HG03280 (cell line): ENCODE measurements around the gene KREMEN2.

ENCODE experiments used
- ATAC-seq: cut with Tn5 transposase; IDR thresholded peaks from one replicate; pipeline ENCODE4 v1.9.1; 2021; ENCODE audit warnings: mild to moderate bottlenecking, moderate library complexity; ENCODE audit not compliant: unreplicated experiment

The KREMEN2 gene

DNA sequence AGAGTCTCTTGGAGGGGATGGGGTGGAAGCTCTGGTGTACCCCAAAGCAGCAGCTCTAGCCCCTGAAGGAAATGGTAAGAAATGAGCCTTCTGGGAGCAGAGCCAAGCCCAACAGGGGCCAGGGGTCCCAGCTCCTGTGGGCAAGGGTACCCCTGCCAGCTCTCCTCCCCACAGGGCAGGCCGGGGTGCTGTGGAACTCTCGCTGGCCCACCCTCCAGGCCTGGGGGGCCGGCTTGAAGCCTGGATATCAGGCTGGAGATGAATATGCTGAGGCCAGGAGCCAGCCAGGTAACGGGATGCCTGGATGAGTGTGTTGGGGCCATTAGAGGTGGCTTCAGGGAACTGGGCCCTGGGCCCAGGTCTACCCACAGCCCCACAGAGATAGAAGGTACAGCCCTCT is 36.5 kb downstream of the KREMEN2 start:
- no peak for ATAC-seq

- no peak for ATAC-seq
Observed at GRCh38 chr16:3001316-3001715, 37.2 kb downstream of the KREMEN2 start.

DNA sequence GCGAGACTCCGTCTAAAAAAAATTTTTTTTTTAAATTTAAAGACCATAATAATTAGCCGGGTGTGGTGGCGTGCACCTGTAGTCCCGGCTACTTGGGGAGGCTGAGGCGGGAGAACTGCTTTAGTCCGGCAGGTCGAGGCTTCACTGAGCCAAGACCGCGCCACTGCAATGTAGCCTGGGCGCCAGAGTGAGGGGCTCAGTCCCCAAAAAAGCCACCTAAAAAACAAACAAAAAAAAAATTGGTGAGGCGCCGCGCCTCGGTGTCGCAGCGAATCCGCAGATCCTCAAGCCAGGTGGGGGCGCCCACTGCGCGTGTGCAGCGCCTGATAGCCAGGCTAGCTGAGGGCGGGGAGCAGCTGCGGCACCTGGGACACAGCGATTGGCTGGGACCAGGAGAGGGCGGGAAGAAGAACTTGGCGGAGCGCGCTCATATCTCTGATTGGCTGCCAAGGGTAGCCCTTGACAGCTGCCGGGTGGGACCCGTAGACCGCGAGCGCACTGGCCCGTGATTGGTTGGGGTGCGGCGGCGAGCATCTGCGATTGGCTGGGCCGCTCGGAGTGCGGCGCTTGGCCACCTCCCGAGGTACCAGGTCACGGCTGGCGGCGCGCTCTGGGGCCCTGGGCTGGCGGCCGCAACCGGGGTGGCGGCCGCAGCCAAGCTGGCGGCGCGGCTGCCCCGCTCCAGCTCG is 39.7 kb downstream of the KREMEN2 start:
- peak; percentile 97 for ATAC-seq

GRCh38 chr16:3004319-3004718 is 40.2 kb downstream of the KREMEN2 start:
- ATAC-seq, result peak; percentile 16

- ATAC-seq, result no peak
Observed at GRCh38 chr16:3004781-3005284, 40.8 kb downstream of the KREMEN2 start.

DNA sequence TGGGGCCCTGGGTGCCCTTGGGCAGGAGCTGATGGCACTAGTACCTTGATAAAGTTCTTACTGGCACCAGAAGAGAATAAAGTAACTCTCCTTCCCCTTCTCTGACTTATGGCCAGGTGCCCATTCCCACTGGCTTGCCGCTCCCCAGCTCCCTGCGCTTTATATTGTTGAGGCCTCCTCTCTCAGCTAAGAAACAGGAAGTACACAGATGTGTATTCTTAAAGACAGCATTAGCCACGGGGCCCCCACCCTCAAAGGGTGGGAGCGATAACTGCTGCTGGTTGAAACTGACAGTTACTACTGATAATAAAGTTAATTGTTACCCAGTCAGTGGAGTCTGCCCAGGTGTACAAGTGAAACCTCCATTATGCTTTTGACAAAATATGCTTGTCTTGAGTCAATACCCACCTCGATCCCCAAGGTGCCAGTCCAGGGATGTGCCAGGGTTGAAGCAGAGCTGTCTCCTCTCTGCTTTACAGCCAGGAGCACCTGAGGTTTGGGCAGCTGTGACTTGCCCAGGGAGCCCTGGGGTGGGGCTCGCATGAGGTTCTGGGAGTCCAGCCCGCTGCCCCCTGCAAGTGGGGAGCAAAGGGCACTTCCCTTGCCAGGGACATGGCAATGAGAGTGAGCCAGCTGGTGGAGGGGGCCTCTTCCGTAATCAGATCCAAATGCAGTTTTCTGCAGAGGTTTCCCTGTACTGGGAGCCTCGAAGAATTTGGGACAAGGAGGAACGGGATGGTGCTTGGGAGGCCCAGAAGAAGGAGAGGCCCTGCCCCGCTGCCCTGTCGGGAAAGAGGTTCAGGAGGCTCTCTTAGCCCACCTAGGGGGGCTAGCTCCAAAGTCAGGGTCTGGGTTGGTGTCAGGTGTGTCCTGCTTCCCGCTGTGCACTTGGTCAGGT is 43.2 kb downstream of the KREMEN2 start:
- ATAC-seq, result no peak

GRCh38 chr16:3007957-3008689 is 44.0 kb downstream of the KREMEN2 start:
- ATAC-seq, result no peak

- no peak for ATAC-seq
Observed at GRCh38 chr16:3008690-3009037, 44.6 kb downstream of the KREMEN2 start.

DNA sequence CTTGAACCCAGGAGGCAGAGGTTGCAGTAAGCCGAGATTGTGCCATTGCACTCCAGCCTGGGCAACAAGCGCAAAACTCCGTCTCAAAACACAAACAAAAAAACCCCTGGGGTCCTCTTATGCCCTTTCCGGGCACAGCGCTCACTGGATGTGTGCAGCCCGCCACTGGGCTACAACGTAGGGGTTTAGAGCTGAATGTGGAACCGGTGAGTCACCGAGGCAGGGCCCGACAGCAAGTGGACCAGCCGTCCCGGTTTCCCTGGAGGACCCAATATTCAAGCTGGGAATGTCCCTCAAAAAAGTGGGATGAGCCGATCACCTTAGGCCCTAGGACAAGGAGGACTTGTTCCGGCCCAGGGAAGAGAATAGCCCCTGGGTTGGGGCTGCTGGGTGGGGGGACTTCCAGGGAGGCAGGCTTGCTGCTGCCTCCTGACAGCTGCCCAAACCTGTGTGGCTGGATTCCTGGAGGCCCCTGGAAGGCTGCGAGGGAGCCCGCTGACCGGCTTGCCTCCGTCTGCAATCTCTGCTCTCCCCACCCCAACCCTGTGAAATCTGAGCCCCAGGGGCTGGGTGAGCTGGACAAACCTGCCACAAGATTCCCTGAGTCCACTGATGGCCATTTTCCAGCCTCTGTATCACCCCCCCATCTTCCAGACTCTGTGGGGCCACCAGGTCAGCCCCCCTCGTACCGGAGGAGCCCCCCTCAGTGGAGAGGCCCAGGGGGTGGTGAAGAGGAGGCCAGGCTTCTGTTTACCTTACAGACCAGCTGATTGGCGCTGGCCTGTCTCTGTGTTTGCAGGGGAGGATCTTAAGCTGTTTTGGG is 45.7 kb downstream of the KREMEN2 start:
- ATAC-seq, result no peak

- no peak for ATAC-seq
Observed at GRCh38 chr16:3010510-3010909, 46.4 kb downstream of the KREMEN2 start.

- ATAC-seq, result no peak
Observed at GRCh38 chr16:3012246-3012645, 48.2 kb downstream of the KREMEN2 start.

DNA sequence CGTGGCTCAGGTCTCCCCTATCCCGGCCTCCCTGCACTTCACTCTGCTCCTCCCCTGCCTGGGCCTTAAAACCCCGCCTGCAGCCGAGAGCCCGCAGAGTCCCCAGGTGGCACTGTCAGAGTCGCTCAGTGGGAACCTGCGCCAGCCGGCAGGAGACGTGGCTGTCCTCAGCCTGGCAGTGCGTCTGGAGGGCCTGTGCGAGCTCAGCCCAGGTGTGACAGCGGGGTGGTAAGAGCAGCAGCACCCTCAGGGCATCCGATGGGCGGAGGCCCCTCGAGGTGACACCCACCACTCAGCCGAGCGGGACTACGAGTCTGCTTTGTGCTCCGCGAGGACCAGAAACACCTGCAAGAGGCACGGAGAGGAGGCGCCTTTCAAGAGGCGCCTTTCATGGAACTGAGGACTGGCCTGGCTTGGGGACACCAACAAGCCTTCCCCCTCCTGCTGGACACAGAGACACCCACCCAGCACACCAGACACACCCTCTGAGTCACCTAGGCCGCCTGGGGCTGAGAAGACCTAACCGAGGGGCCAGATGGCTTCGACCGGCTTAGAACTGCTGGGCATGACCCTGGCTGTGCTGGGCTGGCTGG is 48.8 kb downstream of the KREMEN2 start, which contains the start of gene CLDN9:
Gene CLDN9, plus strand, starts transcription at position 96 of the 593 bp plus-strand sequence. Its CDS starts 440 bp downstream, at position 536.
- ATAC-seq, result no peak

DNA sequence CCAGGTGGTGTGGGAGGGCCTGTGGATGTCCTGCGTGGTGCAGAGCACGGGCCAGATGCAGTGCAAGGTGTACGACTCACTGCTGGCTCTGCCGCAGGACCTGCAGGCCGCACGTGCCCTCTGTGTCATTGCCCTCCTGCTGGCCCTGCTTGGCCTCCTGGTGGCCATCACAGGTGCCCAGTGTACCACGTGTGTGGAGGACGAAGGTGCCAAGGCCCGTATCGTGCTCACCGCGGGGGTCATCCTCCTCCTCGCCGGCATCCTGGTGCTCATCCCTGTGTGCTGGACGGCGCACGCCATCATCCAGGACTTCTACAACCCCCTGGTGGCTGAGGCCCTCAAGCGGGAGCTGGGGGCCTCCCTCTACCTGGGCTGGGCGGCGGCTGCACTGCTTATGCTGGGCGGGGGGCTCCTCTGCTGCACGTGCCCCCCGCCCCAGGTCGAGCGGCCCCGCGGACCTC is 49.4 kb downstream of the KREMEN2 start:
- ATAC-seq, result no peak

GRCh38 chr16:3013998-3014690 is 50.1 kb downstream of the KREMEN2 start:
- no peak for ATAC-seq

GRCh38 chr16:3014971-3015370 is 50.9 kb downstream of the KREMEN2 start:
- ATAC-seq, result no peak

GRCh38 chr16:3015865-3016521 is 51.9 kb downstream of the KREMEN2 start:
- ATAC-seq, result no peak

GRCh38 chr16:3017344-3017743 is 53.3 kb downstream of the KREMEN2 start:
- ATAC-seq, result no peak
